IMR-90 (cell line): ENCODE measurements around the gene CCDC70. TPM values are rescaled to one million over a fixed set of nuclear protein-coding genes. Genes with fewer than 3 reads are reported as not detected.

Experiments
- ATAC-seq: fragments of 200-7000 bp; cut with Tn5 transposase; 2 replicates; pipeline ENCODE4 v1.9.1; 2020; ENCODE audit warnings: low read depth, mild to moderate bottlenecking, moderate library complexity
- BruUV-seq: library from RNA; stranded (reverse); fragments of 400-500 nt; replicated peaks from 2 replicates; lab custom pipeline; 2021; lab: Mats Ljungman, UMichigan
- CTCF ChIA-PET: fragments of 300-600 bp; formaldehyde crosslinking; extraction: SDS; loops from one replicate; lab custom pipeline; 2021; ENCODE audit warnings: antibody characterized with exemption; lab: Yijun Ruan, JAX
- POLR2A ChIA-PET: fragments of 300-600 bp; sonication (Branson Sonifier 250); formaldehyde crosslinking; loops from one replicate; lab custom pipeline; 2022; ENCODE audit warnings: antibody characterized with exemption; ENCODE audit not compliant: unreplicated experiment; lab: Charles Lee
- DNase-seq: peaks from one replicate; pipeline ENCODE4 v3.0.0; 2013
- H2AFZ ChIP-seq: replicated peaks from 2 replicates; pipeline ENCODE3; 2013; ENCODE audit warnings: low read length, mild to moderate bottlenecking; ENCODE audit not compliant: poor library complexity
- H2AK5ac ChIP-seq: 2 replicates; pipeline ENCODE4 v1.6.1; 2013; ENCODE audit warnings: low read depth, low read length, inconsistent platforms
- H2AK9ac ChIP-seq: replicated peaks from 2 replicates; pipeline ENCODE3; 2013; ENCODE audit warnings: mild to moderate bottlenecking, low read depth, low read length, moderate library complexity; ENCODE audit not compliant: poor library complexity
- H2BK120ac ChIP-seq: 2 replicates; pipeline ENCODE4 v1.6.1; 2013; ENCODE audit warnings: low read depth, low read length, inconsistent platforms
- H2BK15ac ChIP-seq: 3 replicates; pipeline ENCODE4 v1.6.1; 2013; ENCODE audit warnings: low read depth, low read length, inconsistent platforms
- H2BK20ac ChIP-seq: 2 replicates; pipeline ENCODE4 v1.6.1; 2013; ENCODE audit warnings: low read depth, mild to moderate bottlenecking, inconsistent platforms, low read length, moderate library complexity
- H2BK5ac ChIP-seq: 2 replicates; pipeline ENCODE4 v1.6.1; 2013; ENCODE audit warnings: mild to moderate bottlenecking, low read depth, low read length, inconsistent platforms; ENCODE audit not compliant: poor library complexity, severe bottlenecking
- H3K14ac ChIP-seq: replicated peaks from 2 replicates; pipeline ENCODE4 v1.6.1; 2013; ENCODE audit warnings: low read depth, low read length, inconsistent platforms
- H3K18ac ChIP-seq: 2 replicates; pipeline ENCODE4 v1.6.1; 2013; ENCODE audit warnings: low read depth, low read length, control low read depth
- H3K23ac ChIP-seq: 2 replicates; pipeline ENCODE4 v1.6.1; 2013; ENCODE audit warnings: low read depth, low read length, inconsistent platforms
- H3K27ac ChIP-seq: 2 replicates; pipeline ENCODE4 v1.5.1; 2013; ENCODE audit warnings: mild to moderate bottlenecking, control low read depth, low read length; ENCODE audit not compliant: insufficient read depth
- H3K27me3 ChIP-seq: 2 replicates; pipeline ENCODE4 v1.6.1; 2013; ENCODE audit warnings: low read length; ENCODE audit not compliant: control insufficient read depth, insufficient read depth
- H3K36me3 ChIP-seq: 2 replicates; pipeline ENCODE4 v1.6.1; 2013; ENCODE audit warnings: low read length, mixed read lengths; ENCODE audit not compliant: control insufficient read depth, insufficient read depth
- H3K4ac ChIP-seq: 2 replicates; pipeline ENCODE4 v1.6.1; 2013; ENCODE audit warnings: low read depth, low read length, inconsistent platforms
- H3K4me1 ChIP-seq: 2 replicates; pipeline ENCODE4 v1.6.1; 2013; ENCODE audit warnings: low read length, mixed read lengths; ENCODE audit not compliant: control insufficient read depth, insufficient read depth
- H3K4me2 ChIP-seq: 2 replicates; pipeline ENCODE4 v1.6.1; 2013; ENCODE audit warnings: low read depth, mild to moderate bottlenecking, control low read depth, low read length, moderate library complexity
- H3K4me3 ChIP-seq: 2 replicates; pipeline ENCODE4 v1.5.1; 2013; ENCODE audit warnings: low read depth, mild to moderate bottlenecking, control low read depth, low read length, moderate library complexity; ENCODE audit not compliant: insufficient read depth
- H3K56ac ChIP-seq: 2 replicates; pipeline ENCODE4 v1.6.1; 2013; ENCODE audit warnings: low read length, inconsistent platforms; ENCODE audit not compliant: insufficient read depth; ENCODE audit errors: extremely low read depth
- H3K79me1 ChIP-seq, 2 experiments: 2 replicates each; pipeline ENCODE4 v1.6.1; 2013; ENCODE audit warnings: low read length in 2 of 2, inconsistent platforms in 1 of 2, low read depth in 1 of 2
- H3K9ac ChIP-seq: 2 replicates; pipeline ENCODE4 v1.6.1; 2013; ENCODE audit warnings: low read depth, low read length, control low read depth
- H3K9me1 ChIP-seq: 2 replicates; pipeline ENCODE4 v1.6.1; 2013; ENCODE audit warnings: low read length, inconsistent platforms; ENCODE audit not compliant: insufficient read depth
- H3K9me3 ChIP-seq: 2 replicates; pipeline ENCODE4 v1.6.1; 2013; ENCODE audit warnings: low read length; ENCODE audit not compliant: control insufficient read depth, insufficient read depth
- H4K20me1 ChIP-seq: 2 replicates; pipeline ENCODE4 v1.6.1; 2013; ENCODE audit warnings: low read length, inconsistent platforms; ENCODE audit not compliant: insufficient read depth
- H4K5ac ChIP-seq: 2 replicates; pipeline ENCODE4 v1.6.1; 2013; ENCODE audit warnings: mild to moderate bottlenecking, low read depth, low read length, control low read depth
- H4K8ac ChIP-seq, 2 experiments: 2 replicates each; pipeline ENCODE4 v1.6.1; 2013; ENCODE audit warnings: low read depth in 2 of 2, low read length in 2 of 2, control low read depth in 1 of 2, inconsistent platforms in 1 of 2
- H4K91ac ChIP-seq: 2 replicates; pipeline ENCODE4 v1.6.1; 2013; ENCODE audit warnings: low read depth, low read length, inconsistent platforms; ENCODE audit not compliant: insufficient read depth
- BHLHE40 ChIP-seq: fragments of 150-350 bp; IDR thresholded peaks from 2 replicates; pipeline ENCODE4 v1.6.1; 2016; ENCODE audit warnings: mild to moderate bottlenecking, low read depth, low read length
- FOS ChIP-seq: fragments of 150-350 bp; IDR thresholded peaks from 2 replicates; pipeline ENCODE4 v1.6.1; 2016; ENCODE audit warnings: low read depth, low read length
- WGBS, 2 experiments: methylation state at CpG; one replicate each; pipeline versions ENCODE4 v1.1.5 to v1.1.7; 2013; ENCODE audit warnings: missing lambda C conversion rate in 2 of 2; ENCODE audit not compliant: insufficient read length in 1 of 2; ENCODE audit errors: extremely low coverage in 2 of 2; 5-methylcytosine and 5-hydroxymethylcytosine counted together
- dilution Hi-C: fragments of 300-500 bp; cut with HindIII; formaldehyde crosslinking; loops from one replicate; pipeline ENCODE4 v1.14.3; 2018; ENCODE audit warnings: low sequenced_read_pairs; ENCODE audit not compliant: unreplicated experiment
- in situ Hi-C: fragments of 300-500 bp; cut with MboI; formaldehyde crosslinking; loops from 3 replicates; pipeline ENCODE4 v1.14.3; 2019; ENCODE audit warnings: low sequenced_read_pairs, inconsistent platforms, mixed read lengths
- intact Hi-C: fragments of 100-400 bp; cut with micrococcal nuclease; formaldehyde crosslinking; loops from 2 replicates; pipeline ENCODE4 v1.10.0; 2022
- polyA plus RNA-seq, 3 experiments: library from polyadenylated mRNA; depleted of rRNA; stranded (reverse); fragments of >200 nt; gene quantifications; 2 replicates each; pipeline ENCODE4 v1.2.3, GENCODE V29; 2012; ENCODE audit warnings: low replicate concordance in 1 of 3
- total RNA-seq: library from RNA; depleted of rRNA; stranded (reverse); fragments of >200 nt; gene quantifications from 2 replicates; pipeline ENCODE4 v1.2.3, GENCODE V29; 2012

CCDC70 gene
- total and polyA plus RNA-seq, 2 of the 4 experiments (the other 2 are of a cell fraction) = not detected

DNA sequence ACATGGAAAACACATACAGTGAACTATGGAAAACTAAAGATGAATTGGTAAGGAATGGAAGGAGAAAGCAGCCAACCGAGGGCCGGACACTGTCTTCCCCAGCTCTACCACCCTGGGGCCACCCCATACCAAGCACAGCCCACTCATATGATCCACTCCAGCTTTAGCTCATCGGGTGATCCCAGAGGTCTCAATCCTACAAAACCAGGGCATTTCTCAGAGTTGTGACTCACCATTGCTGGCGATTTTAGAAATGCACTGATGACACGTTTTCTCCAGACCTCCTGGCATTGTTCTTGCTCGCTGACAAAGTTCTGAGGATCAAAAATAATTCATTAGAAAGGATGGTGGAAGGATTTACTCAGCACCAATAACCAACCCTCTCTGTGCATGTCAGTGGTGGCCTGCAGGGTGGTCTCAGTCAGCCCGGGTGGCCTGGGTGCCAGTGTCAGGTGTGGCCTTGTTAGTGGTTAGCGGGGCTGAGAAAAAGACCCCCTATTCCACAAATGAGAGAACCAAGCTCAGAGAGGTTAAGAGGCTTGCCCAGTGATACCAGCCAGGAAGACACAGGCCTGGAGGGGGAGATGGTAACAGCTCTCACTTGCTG lies 23.4 kb upstream of the CCDC70 start:
- Histone ChIP-seq H3K4me2 (no peak overlapping the region), H3K56ac (no peak overlapping the region), H3K4me1 (no peaks in the 10 kb centered on the region), H3K18ac (no peak overlapping the region), H3K36me3 (no peaks in the 10 kb centered on the region), H3K27ac (no peak overlapping the region), H4K91ac (no peak overlapping the region), H2AK9ac (no peak overlapping the region), H2AK5ac (no peak overlapping the region), H2AFZ (no peak overlapping the region), H3K14ac (no peak overlapping the region), H2BK20ac (no peak overlapping the region), H3K4me3 (no peak overlapping the region), H4K20me1 (no peaks in the 10 kb centered on the region), H4K5ac (no peak overlapping the region), H3K9me1 (no peaks in the 10 kb centered on the region), H2BK15ac (no peak overlapping the region), H3K79me1 (no peaks in the 10 kb centered on the region), H3K4ac (no peak overlapping the region), H3K27me3 (peaks cover 39% of the 10 kb centered on the region), H4K8ac (no peak overlapping the region), H3K9me3 (no peaks in the 10 kb centered on the region), H3K23ac (no peak overlapping the region), H2BK5ac (no peak overlapping the region), H3K9ac (no peak overlapping the region), H2BK120ac (no peak overlapping the region)
- no CpG with 5 or more reads among the region's 8 CpGs for WGBS, 2 experiments
- DNase-seq (peak; percentile 65), ATAC-seq (peak; percentile 48)
- CTCF ChIA-PET = interaction anchor here (1.5 kb wide), 1 partner anchor 11 kb away, joined by 4 read pairs; no protein-coding TSS in a partner anchor
- in situ Hi-C loops = no loop called here
- POLR2A ChIA-PET = no interaction called here
- TF ChIP-seq FOS = 0 out of 2 replicates have a peak, but pooled peaks have one; percentile 12
- no peak for TF ChIP-seq BHLHE40
- no TSS peak for BruUV-seq
- dilution Hi-C loops = no loop called here
- intact Hi-C loops = no loop called here
